Activated CD4-positive, alpha-beta T cell treated with anti-CD3 and anti-CD28 coated beads, Interleukin-2, amount 50 U/mL, for 48 hours (primary cell): ENCODE measurements around the gene SEPHS2.
"Not testable (repeated sequence)": the region's sequence is repeated elsewhere in the genome, so short reads cannot be mapped to it uniquely, and the experiment has no call there.

ENCODE experiments used
- DNase-seq, 2 experiments: peaks; one replicate each; pipeline ENCODE4 v3.0.0-alpha.2; 2020

Gene SEPHS2

GRCh38 chr16:30445408-30446202, at the start of gene SEPHS2:
Gene SEPHS2 (minus strand): TSS chr16:30445874. CDS start chr16:30445727, 147 bp downstream.
- DNase-seq: peak; percentile 98 to 99

DNA sequence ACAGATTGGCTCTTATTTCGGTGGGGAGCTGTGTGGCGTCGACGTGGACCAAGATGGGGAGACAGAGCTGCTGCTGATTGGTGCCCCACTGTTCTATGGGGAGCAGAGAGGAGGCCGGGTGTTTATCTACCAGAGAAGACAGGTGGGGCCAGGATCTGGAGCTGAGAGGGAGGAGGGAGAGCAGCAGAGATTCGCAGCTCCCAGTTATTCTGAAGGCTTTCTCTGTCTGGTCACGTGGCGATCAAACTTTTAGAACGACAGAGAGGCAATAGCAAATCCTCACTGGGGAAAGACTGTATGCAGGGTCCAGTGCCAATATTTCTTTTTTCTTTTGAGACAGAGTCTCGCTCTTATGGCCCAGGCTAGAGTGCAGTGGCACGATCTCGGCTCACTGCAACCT, 49.0 kb upstream of the SEPHS2 start:
- DNase-seq: no peak

DNA sequence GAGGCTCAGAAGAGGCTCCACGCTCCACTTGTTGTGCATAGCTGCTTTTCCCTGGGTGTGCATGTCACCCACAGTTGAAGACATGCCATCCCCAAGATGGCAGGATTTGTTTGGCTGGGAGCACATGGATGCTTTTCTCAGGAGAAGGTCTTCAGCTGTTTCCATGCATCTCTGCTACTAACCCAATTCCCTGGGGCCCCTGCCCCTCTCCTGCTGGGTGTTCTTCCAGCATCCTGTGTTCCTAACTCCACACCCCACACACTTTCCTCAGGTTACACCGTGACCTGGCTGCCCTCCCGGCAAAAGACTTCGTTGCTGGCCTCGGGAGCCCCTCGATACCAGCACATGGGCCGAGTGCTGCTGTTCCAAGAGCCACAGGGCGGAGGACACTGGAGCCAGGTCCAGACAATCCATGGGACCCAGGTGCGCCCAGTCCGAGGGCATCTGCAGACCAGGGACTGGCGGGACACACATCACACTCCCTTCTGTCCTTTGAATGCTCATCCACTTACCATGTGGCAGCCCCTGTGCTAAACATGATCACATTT, 48.3 kb upstream of the SEPHS2 start:
- DNase-seq: no peak

DNA sequence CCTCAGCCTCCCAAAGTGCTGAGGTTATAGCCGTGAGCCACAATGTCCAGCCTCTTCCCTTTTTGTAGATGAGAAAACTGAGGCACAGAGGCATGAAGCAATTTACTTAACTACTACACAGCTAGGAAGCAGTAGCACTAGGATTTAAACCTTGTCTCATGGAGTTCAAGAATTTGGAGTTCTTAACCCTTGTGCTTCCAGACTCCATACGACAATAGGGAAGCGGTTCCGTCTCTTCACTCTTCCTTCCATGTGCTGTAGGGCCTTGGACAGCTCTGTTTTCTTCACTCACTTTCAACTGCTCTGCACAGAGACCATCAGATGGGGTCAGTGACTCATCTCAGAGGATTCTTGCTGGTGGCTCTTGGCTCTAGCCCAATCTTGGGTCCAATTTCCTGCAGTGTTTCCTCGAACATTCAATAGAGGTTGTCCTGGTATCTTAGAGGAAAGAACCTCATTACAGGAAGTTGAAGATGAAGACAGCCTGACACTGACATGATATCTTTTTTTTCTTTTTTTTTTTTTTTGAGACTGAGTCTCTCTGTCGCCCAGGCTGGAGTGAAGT, 46.2 kb upstream of the SEPHS2 start:
- no peak for DNase-seq

GRCh38 chr16:30491229-30491628, 45.6 kb upstream of the SEPHS2 start:
- no peak for DNase-seq

GRCh38 chr16:30490210-30490609, 44.5 kb upstream of the SEPHS2 start:
- no peak for DNase-seq

DNA sequence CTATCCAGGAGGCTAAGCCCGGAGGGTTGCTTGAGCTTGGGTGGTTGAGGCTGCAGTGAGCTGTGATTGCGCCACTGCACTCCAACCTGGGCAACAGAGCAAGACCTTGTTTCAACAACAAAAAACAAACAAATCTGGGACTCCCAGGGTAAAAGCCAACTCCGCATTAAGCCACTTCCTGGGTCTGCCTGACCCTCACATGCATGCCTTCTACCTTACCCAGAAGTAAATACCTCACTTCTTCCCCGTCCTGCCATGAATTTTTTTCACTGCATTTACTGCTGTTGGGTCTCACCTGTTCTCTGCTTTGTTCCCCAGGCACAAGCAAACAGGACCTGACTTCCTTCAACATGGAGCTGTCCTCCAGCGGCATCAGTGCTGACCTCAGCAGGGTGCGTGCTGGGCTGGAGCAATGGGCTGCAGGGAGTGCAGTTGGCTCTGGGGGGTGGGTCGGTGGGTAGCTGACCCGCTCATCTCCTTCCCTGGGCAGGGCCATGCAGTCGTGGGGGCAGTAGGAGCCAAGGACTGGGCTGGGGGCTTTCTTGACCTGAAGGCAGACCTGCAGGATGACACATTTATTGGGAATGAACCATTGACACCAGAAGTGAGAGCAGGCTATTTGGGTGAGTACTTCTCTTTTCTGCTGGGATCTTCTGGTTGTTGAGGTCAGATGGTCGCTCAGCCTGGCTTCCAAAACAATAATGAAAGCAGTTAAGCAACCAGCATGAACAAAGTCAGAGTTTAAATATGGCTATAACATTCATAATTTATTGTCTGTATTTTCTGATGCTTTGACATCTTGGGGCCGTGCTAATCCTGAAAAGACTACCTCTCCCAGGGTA, 43.3 kb upstream of the SEPHS2 start:
- DNase-seq: no peak

- no peak for DNase-seq
Observed at GRCh38 chr16:30485818-30486436, 40.3 kb upstream of the SEPHS2 start.

DNA sequence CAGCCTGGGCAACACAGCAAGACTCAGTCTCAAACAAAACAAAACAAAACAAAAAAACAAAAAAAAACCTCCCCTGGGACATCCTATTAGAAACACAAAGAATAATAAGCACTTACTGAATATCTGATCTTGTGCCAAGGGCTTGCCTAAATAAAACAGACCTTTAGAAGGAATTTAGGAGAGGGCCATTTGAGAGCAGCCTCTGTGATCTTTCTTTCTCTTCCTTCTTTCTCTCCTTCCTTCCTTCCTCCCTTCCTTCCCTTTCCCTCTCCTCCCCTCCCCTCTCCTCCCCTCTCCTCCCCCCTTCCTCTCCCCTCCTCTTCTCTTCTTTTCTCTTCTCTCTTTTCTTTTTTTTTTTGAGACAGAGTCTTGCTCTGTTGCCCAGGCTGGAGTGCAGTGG, 39.2 kb upstream of the SEPHS2 start:
- no peak for DNase-seq

DNA sequence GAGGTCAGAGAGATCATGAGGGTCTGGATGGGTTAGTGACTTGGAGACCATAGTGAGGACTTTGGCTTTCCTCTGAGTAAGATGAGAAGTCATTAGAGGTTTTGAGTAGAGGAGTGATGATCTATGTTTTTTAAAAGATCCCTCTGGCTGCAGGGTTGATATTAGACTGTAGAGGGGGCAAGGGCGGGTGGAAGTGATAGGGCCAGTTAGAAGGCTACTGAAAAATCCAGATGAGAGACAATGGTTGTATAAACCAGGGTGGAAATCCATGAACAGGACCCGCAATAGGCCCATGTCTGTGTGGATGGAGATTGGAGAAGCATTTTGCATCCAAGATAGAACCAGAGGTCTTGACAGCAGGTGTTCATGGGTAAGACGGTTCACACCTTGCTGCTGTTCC, 36.7 kb upstream of the SEPHS2 start:
- DNase-seq: no peak

DNA sequence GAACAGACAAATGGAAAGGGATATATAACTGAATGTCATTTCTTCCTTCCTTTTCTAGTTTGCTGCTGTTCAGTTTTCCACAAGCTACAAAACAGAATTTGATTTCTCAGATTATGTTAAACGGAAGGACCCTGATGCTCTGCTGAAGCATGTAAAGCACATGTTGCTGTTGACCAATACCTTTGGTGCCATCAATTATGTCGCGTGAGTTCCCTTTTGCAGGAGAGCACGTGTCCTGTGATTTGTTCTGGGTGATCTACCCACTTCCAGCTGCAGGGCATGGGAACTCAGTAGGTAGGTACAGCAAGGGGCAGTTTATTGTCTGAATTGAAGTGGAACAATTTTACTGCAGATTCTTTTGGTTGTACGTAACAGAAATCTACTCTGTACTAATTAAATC, 35.7 kb upstream of the SEPHS2 start:
- no peak for DNase-seq

GRCh38 chr16:30478766-30479478, 33.2 kb upstream of the SEPHS2 start:
- DNase-seq: no peak

- DNase-seq: not testable (repeated sequence)
Observed at GRCh38 chr16:30477773-30478172, 32.1 kb upstream of the SEPHS2 start.

GRCh38 chr16:30476991-30477390, 31.3 kb upstream of the SEPHS2 start:
- DNase-seq: no peak

DNA sequence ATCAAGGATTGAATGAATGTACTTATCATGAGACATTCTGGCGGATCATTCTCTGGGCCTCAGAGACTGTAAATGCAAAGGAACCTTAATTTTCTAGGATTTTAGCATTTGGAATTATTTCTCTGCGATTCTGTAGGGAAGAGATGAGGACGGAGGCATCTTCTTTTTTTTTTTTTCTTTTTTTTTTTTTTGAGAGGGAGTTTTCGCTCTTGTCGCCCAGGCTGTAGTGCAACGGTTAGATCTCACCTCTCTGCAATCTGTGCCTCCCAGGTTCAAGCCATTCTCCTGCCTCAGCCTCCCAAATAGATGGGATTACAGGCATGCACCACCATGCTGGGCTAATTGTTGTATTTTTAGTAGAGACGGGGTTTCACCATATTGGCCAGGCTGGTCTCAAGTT, 29.0 kb upstream of the SEPHS2 start:
- DNase-seq: no peak

- peak in 1 of 2 experiments; percentile 35 for DNase-seq
Observed at GRCh38 chr16:30474074-30474452, 28.4 kb upstream of the SEPHS2 start.

- DNase-seq: peak; percentile 75 to 79
Observed at GRCh38 chr16:30473231-30474073, 27.8 kb upstream of the SEPHS2 start.

DNA sequence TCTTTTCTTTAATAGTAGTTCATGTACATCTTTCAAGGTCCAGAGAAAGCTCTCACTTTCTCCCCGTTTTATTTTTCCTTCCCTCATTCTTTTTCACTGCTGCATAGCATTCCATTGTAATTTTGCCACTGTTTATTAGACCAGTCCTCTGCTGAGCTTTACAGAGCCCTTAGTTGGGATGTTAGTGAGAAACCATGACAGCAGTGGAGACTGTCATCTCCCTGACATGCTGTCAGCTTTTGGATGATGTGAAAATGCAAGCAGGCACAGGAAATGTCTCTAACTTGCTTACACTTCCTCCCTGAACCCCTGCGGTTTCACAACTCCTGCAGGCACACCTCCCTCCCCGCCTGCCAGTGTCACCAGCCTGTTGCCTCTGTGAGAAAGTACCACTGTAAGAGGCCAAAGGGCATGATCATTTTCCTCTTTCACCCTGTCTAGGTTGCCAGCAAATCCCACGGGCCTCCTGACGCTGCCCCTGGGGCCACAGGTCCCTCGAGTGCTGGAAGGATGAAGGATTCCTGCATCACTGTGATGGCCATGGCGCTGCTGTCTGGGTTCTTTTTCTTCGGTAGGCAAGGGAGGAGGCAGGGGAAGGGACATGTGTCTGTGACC, 26.8 kb upstream of the SEPHS2 start, which contains the start of gene ITGAL:
Gene ITGAL (plus strand): TSS at position 415 of the 615 bp plus-strand sequence. CDS start 96 bp downstream, at position 511.
- peak; percentile 81 to 87 for DNase-seq

GRCh38 chr16:30470632-30470995, 24.9 kb upstream of the SEPHS2 start:
- DNase-seq: peak in 1 of 2 experiments; percentile 21

GRCh38 chr16:30470170-30470512, 24.5 kb upstream of the SEPHS2 start:
- DNase-seq: no peak

GRCh38 chr16:30464078-30464477, 18.4 kb upstream of the SEPHS2 start:
- DNase-seq: no peak
